HG02623 (cell line): ENCODE results near the gene GRIN2A.

ENCODE experiments used
- ATAC-seq: cut with Tn5 transposase; IDR thresholded peaks from one replicate; pipeline ENCODE4 v1.9.1; 2021; ENCODE audit warnings: moderate library complexity; ENCODE audit not compliant: unreplicated experiment

The GRIN2A gene

GRCh38 chr16:9874219-9874618 lies 308.0 kb downstream of the GRIN2A start:
- no peak for ATAC-seq

- no peak for ATAC-seq
These were observed 311.3 kb downstream of the GRIN2A start for GRCh38 chr16:9870962-9871361.

GRCh38 chr16:9869776-9870175 lies 312.5 kb downstream of the GRIN2A start:
- no peak for ATAC-seq

GRCh38 chr16:9868606-9869149 lies 313.6 kb downstream of the GRIN2A start:
- ATAC-seq: no peak

- no peak for ATAC-seq
These were observed 315.1 kb downstream of the GRIN2A start for GRCh38 chr16:9867176-9867575.

- ATAC-seq: no peak
These were observed 317.8 kb downstream of the GRIN2A start for GRCh38 chr16:9864461-9864860.

- ATAC-seq: no peak
These were observed 319.9 kb downstream of the GRIN2A start for GRCh38 chr16:9862327-9862726.

- ATAC-seq: no peak
These were observed 321.4 kb downstream of the GRIN2A start for GRCh38 chr16:9860876-9861275.

- ATAC-seq: no peak
These were observed 322.4 kb downstream of the GRIN2A start for GRCh38 chr16:9859701-9860327.

GRCh38 chr16:9854675-9855074 lies 327.6 kb downstream of the GRIN2A start:
- ATAC-seq: no peak

GRCh38 chr16:9852003-9852402 lies 330.2 kb downstream of the GRIN2A start:
- no peak for ATAC-seq

- no peak for ATAC-seq
These were observed 331.4 kb downstream of the GRIN2A start for GRCh38 chr16:9850817-9851216.

GRCh38 chr16:9849697-9850245 lies 332.5 kb downstream of the GRIN2A start:
- ATAC-seq: no peak

- no peak for ATAC-seq
These were observed 335.1 kb downstream of the GRIN2A start for GRCh38 chr16:9847146-9847545.

- ATAC-seq: no peak
These were observed 335.7 kb downstream of the GRIN2A start for GRCh38 chr16:9846362-9847099.

- ATAC-seq: no peak
These were observed 336.4 kb downstream of the GRIN2A start for GRCh38 chr16:9845661-9846361.

- no peak for ATAC-seq
These were observed 337.9 kb downstream of the GRIN2A start for GRCh38 chr16:9844361-9844760.

GRCh38 chr16:9843424-9844018 lies 338.7 kb downstream of the GRIN2A start:
- no peak for ATAC-seq

- peak; percentile 60 for ATAC-seq
These were observed 341.2 kb downstream of the GRIN2A start for GRCh38 chr16:9840761-9841665.

GRCh38 chr16:9837481-9837880 lies 344.7 kb downstream of the GRIN2A start:
- ATAC-seq: no peak
